ENCODE results near the gene DPP4.
A peak's percentile ranks its signal among the peaks of the same experiment; 100 is the strongest.

Gene DPP4

GRCh38 chr2:162079514-162079913 lies 5.5 kb upstream of the DPP4 start:
- Histone ChIP-seq H3K36me3 (ENCODE audit: control insufficient read depth, insufficient read depth, low read length) (no peaks in the 10 kb centered on the region), H3K27me3 (ENCODE audit: control insufficient read depth, insufficient read depth, low read length) (no peaks in the 10 kb centered on the region), H3K4me1 (ENCODE audit: control insufficient read depth, insufficient read depth, low read length) (no peaks in the 10 kb centered on the region), H3K9ac (ENCODE audit: low read length) (no peak overlapping the region), H3K27ac (ENCODE audit: low read depth, low read length) (no peak overlapping the region), H3K4me3 (ENCODE audit: low read length) (no peak overlapping the region)

- Histone ChIP-seq H3K4me1 (ENCODE audit: control insufficient read depth, insufficient read depth, low read length) (peaks cover 3% of the 10 kb centered on the region), H3K4me3 (ENCODE audit: low read length) (no peak overlapping the region), H3K9ac (ENCODE audit: low read length) (no peak overlapping the region), H3K27ac (ENCODE audit: low read depth, low read length) (no peak overlapping the region), H3K27me3 (ENCODE audit: control insufficient read depth, insufficient read depth, low read length) (no peaks in the 10 kb centered on the region), H3K36me3 (ENCODE audit: control insufficient read depth, insufficient read depth, low read length) (no peaks in the 10 kb centered on the region)
Observed at GRCh38 chr2:162075689-162076132, 1.7 kb upstream of the DPP4 start.

DNA sequence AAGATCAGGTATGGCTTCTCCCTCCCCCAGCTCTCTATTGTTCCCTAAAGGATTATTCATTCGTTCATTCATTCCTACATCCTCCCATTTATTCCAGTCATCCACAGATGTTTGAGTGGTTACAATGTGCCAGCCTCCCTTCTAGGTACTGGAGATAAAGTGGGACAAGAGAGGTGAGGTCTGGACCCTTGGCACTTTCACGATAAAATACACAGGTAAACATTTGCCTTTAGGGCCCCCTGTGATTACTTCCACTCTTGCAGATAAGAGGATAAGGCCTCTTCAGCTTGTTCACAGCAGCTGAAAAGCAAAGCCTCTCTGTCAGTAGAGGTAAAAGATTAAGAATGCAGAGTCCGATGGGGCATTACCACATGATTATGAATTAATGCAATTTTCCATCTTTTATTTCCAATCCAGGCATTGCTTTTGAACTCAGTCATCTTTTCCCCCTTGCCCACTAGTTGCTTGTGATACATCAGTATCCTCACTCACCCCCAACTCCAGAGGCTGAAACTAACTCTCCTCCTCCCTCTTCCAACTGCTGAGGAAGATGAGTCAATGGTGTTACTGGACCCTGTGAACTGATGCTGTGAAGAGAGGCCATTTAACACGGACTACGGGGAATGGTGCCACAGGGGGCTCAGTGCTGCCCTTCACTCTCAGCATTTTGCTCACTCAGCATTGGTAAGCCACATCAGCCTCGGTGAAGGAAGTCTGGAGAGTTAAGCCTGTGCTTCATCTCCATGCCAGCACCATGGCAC lies 1.1 kb upstream of the DPP4 start:
- H3K36me3 ChIP-seq (ENCODE audit: control insufficient read depth, insufficient read depth, low read length): no peaks in the 10 kb centered on the region
- H3K9ac ChIP-seq (ENCODE audit: low read length): no peak overlapping the region
- peaks cover 8% of the 10 kb centered on the region for H3K4me1 ChIP-seq (ENCODE audit: control insufficient read depth, insufficient read depth, low read length)
- no peaks in the 10 kb centered on the region for H3K27me3 ChIP-seq (ENCODE audit: control insufficient read depth, insufficient read depth, low read length)
- no peak overlapping the region for H3K4me3 ChIP-seq (ENCODE audit: low read length)
- H3K27ac ChIP-seq (ENCODE audit: low read depth, low read length): no peak overlapping the region

GRCh38 chr2:162074632-162074895 lies 549 bp upstream of the DPP4 start:
- H3K4me3 ChIP-seq (ENCODE audit: low read length): peak overlapping the region; percentile 89
- no peaks in the 10 kb centered on the region for H3K36me3 ChIP-seq (ENCODE audit: control insufficient read depth, insufficient read depth, low read length)
- no peak overlapping the region for H3K27ac ChIP-seq (ENCODE audit: low read depth, low read length)
- no peaks in the 10 kb centered on the region for H3K27me3 ChIP-seq (ENCODE audit: control insufficient read depth, insufficient read depth, low read length)
- H3K4me1 ChIP-seq (ENCODE audit: control insufficient read depth, insufficient read depth, low read length): peaks cover 10% of the 10 kb centered on the region
- H3K9ac ChIP-seq (ENCODE audit: low read length): no peak overlapping the region

GRCh38 chr2:162072976-162073887 lies 783 bp downstream of the DPP4 start:
- Histone ChIP-seq H3K27me3 (ENCODE audit: control insufficient read depth, insufficient read depth, low read length) (no peaks in the 10 kb centered on the region), H3K9ac (ENCODE audit: low read length) (peak overlapping the region; percentile 27), H3K27ac (ENCODE audit: low read depth, low read length) (peak overlapping the region; percentile 57), H3K36me3 (ENCODE audit: control insufficient read depth, insufficient read depth, low read length) (no peaks in the 10 kb centered on the region), H3K4me1 (ENCODE audit: control insufficient read depth, insufficient read depth, low read length) (peaks cover 12% of the 10 kb centered on the region), H3K4me3 (ENCODE audit: low read length) (peak overlapping the region; percentile 89)

GRCh38 chr2:162072181-162072702 lies 1.8 kb downstream of the DPP4 start:
- peak overlapping the region; percentile 5 for H3K4me3 ChIP-seq (ENCODE audit: low read length)
- H3K27me3 ChIP-seq (ENCODE audit: control insufficient read depth, insufficient read depth, low read length): no peaks in the 10 kb centered on the region
- peaks cover 12% of the 10 kb centered on the region for H3K4me1 ChIP-seq (ENCODE audit: control insufficient read depth, insufficient read depth, low read length)
- H3K36me3 ChIP-seq (ENCODE audit: control insufficient read depth, insufficient read depth, low read length): no peaks in the 10 kb centered on the region
- no peak overlapping the region for H3K9ac ChIP-seq (ENCODE audit: low read length)
- H3K27ac ChIP-seq (ENCODE audit: low read depth, low read length): no peak overlapping the region

DNA sequence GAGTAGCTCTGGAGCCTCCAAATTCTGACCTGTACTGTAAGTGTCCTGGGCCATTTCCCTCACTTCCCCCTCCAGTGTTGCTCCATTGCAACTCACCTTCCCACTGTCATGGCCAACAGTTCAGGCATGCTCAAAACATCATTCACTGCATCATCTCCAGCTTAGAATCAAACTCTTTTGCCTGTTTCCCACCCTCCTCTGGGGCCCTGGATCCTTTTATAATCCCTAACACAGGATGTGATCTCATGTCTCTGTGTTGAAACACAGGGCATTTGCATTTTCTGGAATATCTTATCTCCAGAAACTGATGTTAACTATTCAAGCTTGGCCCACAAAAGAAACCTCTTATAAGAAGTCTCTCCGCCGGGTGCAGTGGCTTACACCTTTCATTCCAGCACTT lies 3.0 kb downstream of the DPP4 start:
- Histone ChIP-seq H3K36me3 (ENCODE audit: control insufficient read depth, insufficient read depth, low read length) (no peaks in the 10 kb centered on the region), H3K27me3 (ENCODE audit: control insufficient read depth, insufficient read depth, low read length) (no peaks in the 10 kb centered on the region), H3K4me1 (ENCODE audit: control insufficient read depth, insufficient read depth, low read length) (peaks cover 12% of the 10 kb centered on the region), H3K27ac (ENCODE audit: low read depth, low read length) (peak overlapping the region; percentile 18), H3K4me3 (ENCODE audit: low read length) (no peak overlapping the region), H3K9ac (ENCODE audit: low read length) (no peak overlapping the region)

DNA sequence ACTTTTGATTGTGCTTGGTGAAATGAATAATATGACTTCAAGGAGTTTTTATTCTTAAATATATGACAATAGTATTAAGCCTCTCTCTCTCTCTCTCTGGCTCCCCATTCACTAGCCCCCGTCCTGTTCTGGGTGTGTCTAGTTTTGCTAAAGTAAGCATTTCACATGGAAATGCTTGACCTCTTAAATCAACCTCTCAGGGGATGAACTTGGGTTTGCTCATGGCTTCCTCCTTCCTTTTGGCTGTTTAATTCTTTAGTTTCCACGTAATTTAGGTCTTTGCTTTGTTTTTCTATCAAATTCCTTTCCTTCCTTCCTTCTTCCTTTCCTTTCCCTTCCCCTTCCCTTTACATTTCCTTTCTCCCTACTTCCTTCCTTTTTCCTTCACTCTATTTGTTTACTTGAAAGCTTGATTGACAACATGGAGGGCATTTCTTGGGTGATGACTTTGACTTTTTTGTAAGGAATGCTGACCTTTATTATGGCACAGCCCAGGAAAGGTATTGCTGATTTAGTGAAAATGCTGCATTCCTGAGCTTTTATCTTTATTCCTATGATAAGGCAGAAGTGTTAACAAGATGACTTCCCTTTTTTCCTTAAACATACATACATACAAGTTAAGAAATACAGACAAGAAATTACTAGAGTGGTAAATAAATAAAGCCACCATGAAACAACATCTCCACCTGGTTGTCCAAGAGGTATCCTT lies 3.6 kb downstream of the DPP4 start:
- Histone ChIP-seq H3K36me3 (ENCODE audit: control insufficient read depth, insufficient read depth, low read length) (no peaks in the 10 kb centered on the region), H3K4me1 (ENCODE audit: control insufficient read depth, insufficient read depth, low read length) (peaks cover 12% of the 10 kb centered on the region), H3K27ac (ENCODE audit: low read depth, low read length) (no peak overlapping the region), H3K9ac (ENCODE audit: low read length) (no peak overlapping the region), H3K27me3 (ENCODE audit: control insufficient read depth, insufficient read depth, low read length) (no peaks in the 10 kb centered on the region), H3K4me3 (ENCODE audit: low read length) (no peak overlapping the region)

DNA sequence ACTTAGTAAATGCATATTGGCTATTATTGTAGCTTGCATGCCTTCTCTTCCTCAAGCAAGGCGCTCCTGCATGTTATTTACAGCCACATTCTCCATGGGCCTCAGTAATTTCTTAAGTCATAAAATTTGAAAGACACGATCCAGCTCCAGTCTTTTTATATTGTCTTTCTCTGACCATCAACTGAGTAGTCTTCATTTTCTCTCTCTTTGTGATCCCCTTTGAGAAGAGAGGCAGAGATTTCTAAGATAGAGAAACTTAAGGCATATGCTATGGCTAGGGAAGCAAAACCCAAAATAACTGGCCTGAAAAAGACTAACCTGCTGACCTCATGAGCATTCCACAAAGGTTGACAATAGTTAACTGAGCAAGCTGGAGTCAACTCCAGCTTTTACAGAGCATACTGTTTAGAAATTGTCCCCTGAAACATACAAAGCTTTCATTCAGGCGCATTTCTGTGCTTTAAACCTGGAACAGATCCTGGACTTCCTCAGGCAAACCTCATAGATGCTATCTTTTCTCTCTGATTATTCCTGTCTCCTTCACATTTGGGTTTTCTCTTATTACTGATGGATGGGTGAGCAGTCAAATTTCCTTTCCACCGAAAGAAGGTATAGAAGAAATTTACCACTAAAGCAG lies 4.6 kb downstream of the DPP4 start:
- Histone ChIP-seq H3K4me3 (ENCODE audit: low read length) (no peak overlapping the region), H3K36me3 (ENCODE audit: control insufficient read depth, insufficient read depth, low read length) (no peaks in the 10 kb centered on the region), H3K9ac (ENCODE audit: low read length) (no peak overlapping the region), H3K4me1 (ENCODE audit: control insufficient read depth, insufficient read depth, low read length) (peaks cover 12% of the 10 kb centered on the region), H3K27ac (ENCODE audit: low read depth, low read length) (peak overlapping the region; percentile 64), H3K27me3 (ENCODE audit: control insufficient read depth, insufficient read depth, low read length) (no peaks in the 10 kb centered on the region)

GRCh38 chr2:162067596-162067995 lies 6.4 kb downstream of the DPP4 start:
- Histone ChIP-seq H3K4me1 (ENCODE audit: control insufficient read depth, insufficient read depth, low read length) (peaks cover 12% of the 10 kb centered on the region), H3K9ac (ENCODE audit: low read length) (no peak overlapping the region), H3K27me3 (ENCODE audit: control insufficient read depth, insufficient read depth, low read length) (no peaks in the 10 kb centered on the region), H3K27ac (ENCODE audit: low read depth, low read length) (no peak overlapping the region), H3K4me3 (ENCODE audit: low read length) (no peak overlapping the region), H3K36me3 (ENCODE audit: control insufficient read depth, insufficient read depth, low read length) (no peaks in the 10 kb centered on the region)

- Histone ChIP-seq H3K4me3 (ENCODE audit: low read length) (no peak overlapping the region), H3K27ac (ENCODE audit: low read depth, low read length) (no peak overlapping the region), H3K36me3 (ENCODE audit: control insufficient read depth, insufficient read depth, low read length) (no peaks in the 10 kb centered on the region), H3K27me3 (ENCODE audit: control insufficient read depth, insufficient read depth, low read length) (no peaks in the 10 kb centered on the region), H3K4me1 (ENCODE audit: control insufficient read depth, insufficient read depth, low read length) (peaks cover 9% of the 10 kb centered on the region), H3K9ac (ENCODE audit: low read length) (no peak overlapping the region)
Observed at GRCh38 chr2:162065767-162066166, 8.2 kb downstream of the DPP4 start.

DNA sequence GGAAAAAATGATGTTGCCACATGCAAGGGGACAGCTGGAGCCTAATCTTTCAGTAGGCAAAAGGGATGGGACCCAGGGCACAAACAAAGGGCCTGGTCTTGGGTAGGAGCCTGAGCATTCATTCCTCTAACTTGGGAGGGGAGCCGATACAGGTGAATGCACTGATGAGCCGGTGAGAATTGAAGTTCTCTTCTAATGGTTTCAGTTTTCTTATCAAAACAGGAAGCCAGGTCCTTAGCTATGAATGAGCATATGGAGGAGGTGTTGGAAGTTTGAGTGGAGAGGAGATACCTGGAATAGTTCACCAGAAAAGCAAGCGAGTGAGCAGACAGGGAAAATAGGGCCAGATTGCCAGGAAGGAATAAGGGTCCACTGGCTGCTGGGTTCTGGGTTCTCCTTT lies 10.1 kb downstream of the DPP4 start:
- Histone ChIP-seq H3K4me1 (ENCODE audit: control insufficient read depth, insufficient read depth, low read length) (no peaks in the 10 kb centered on the region), H3K27me3 (ENCODE audit: control insufficient read depth, insufficient read depth, low read length) (no peaks in the 10 kb centered on the region), H3K27ac (ENCODE audit: low read depth, low read length) (no peak overlapping the region), H3K9ac (ENCODE audit: low read length) (no peak overlapping the region), H3K36me3 (ENCODE audit: control insufficient read depth, insufficient read depth, low read length) (no peaks in the 10 kb centered on the region), H3K4me3 (ENCODE audit: low read length) (no peak overlapping the region)

All from rectal smooth muscle tissue (tissue), 1 donor.